T-helper 2 cell treated with Interferon-gamma antibody and Interleukin-4, amounts not matched to agents 100 ng/mL and 5 ng/mL, for 36 hours (primary cell): Measurements from ENCODE around the gene SLC35A3. TPM values are rescaled to one million over a fixed set of nuclear protein-coding genes. Genes with fewer than 3 reads are reported as not detected.
"Not testable (repeated sequence)": the region's sequence is repeated elsewhere in the genome, so short reads cannot be mapped to it uniquely, and the experiment has no call there.

Source experiments
- intact Hi-C: fragments of 100-400 bp; cut with micrococcal nuclease; formaldehyde crosslinking; loops from one replicate; pipeline ENCODE4 v1.15.1; 2023
- total RNA-seq: library from RNA; stranded (reverse); gene quantifications from 2 replicates; pipeline ENCODE4 v1.2.3, GENCODE V29; 2022

Gene SLC35A3
- 16.8 and 17.2 TPM in 2 replicates for total RNA-seq

GRCh38 chr1:99969729-99970621, at the start of gene SLC35A3:
SLC35A3 (plus strand) TSS chr1:99969996; CDS start chr1:99993555, 23,559 bp downstream.
- intact Hi-C loops = loop anchor here (1.0 to 5.0 kb wide), 6 partner anchors 69 to 927 kb away; partner anchors contain the start of genes RTCA, SLC30A7 and TRMT13

GRCh38 chr1:99934801-99935200, 35.0 kb upstream of the SLC35A3 start:
- intact Hi-C loops = no loop called here

- intact Hi-C loops = no loop called here
Observed at GRCh38 chr1:99935534-99935933, 34.3 kb upstream of the SLC35A3 start.

GRCh38 chr1:99936071-99936470, 33.7 kb upstream of the SLC35A3 start:
- intact Hi-C loops = no loop called here

- intact Hi-C loops = no loop called here
Observed at GRCh38 chr1:99942723-99943122, 27.1 kb upstream of the SLC35A3 start.

- intact Hi-C loops = no loop called here
Observed at GRCh38 chr1:99943223-99943794, 26.5 kb upstream of the SLC35A3 start.

GRCh38 chr1:99944192-99944591, 25.6 kb upstream of the SLC35A3 start:
- intact Hi-C loops = no loop called here

- intact Hi-C loops = no loop called here
Observed at GRCh38 chr1:99945174-99945573, 24.6 kb upstream of the SLC35A3 start.

- intact Hi-C loops = no loop called here
Observed at GRCh38 chr1:99950486-99950885, 19.3 kb upstream of the SLC35A3 start.

- intact Hi-C loops = no loop called here
Observed at GRCh38 chr1:99952522-99952921, 17.3 kb upstream of the SLC35A3 start.

GRCh38 chr1:99955375-99955774, 14.4 kb upstream of the SLC35A3 start:
- intact Hi-C loops = no loop called here

- intact Hi-C loops = no loop called here
Observed at GRCh38 chr1:99956755-99957154, 13.0 kb upstream of the SLC35A3 start.

- intact Hi-C loops = no loop called here
Observed at GRCh38 chr1:99957818-99958217, 12.0 kb upstream of the SLC35A3 start.

- intact Hi-C loops = not testable (repeated sequence)
Observed at GRCh38 chr1:99959189-99959705, 10.5 kb upstream of the SLC35A3 start.

GRCh38 chr1:99960260-99960659, 9.5 kb upstream of the SLC35A3 start:
- intact Hi-C loops = not testable (repeated sequence)

- intact Hi-C loops = no loop called here
Observed at GRCh38 chr1:99963041-99963795, 6.6 kb upstream of the SLC35A3 start.

GRCh38 chr1:99964806-99965205, 5.0 kb upstream of the SLC35A3 start:
- intact Hi-C loops = loop anchor here (5.0 kb wide), 1 partner anchor 932 kb away; the partner anchor contains the start of gene SLC30A7

- intact Hi-C loops = loop anchor here (5.0 kb wide), 1 partner anchor 931 kb away; the partner anchor contains the start of gene SLC30A7
Observed at GRCh38 chr1:99965646-99966375, 4.0 kb upstream of the SLC35A3 start.

GRCh38 chr1:99968214-99968613, 1.6 kb upstream of the SLC35A3 start:
- intact Hi-C loops = loop anchor here (5.0 kb wide), 1 partner anchor 929 kb away; the partner anchor contains the start of gene SLC30A7

- intact Hi-C loops = loop anchor here (5.0 kb wide), 1 partner anchor 928 kb away; the partner anchor contains the start of gene SLC30A7
Observed at GRCh38 chr1:99969260-99969728, 502 bp upstream of the SLC35A3 start.
